HG02623 (cell line): ENCODE measurements around the gene ADIRF.

Experiments
- ATAC-seq: cut with Tn5 transposase; IDR thresholded peaks from one replicate; pipeline ENCODE4 v1.9.1; 2021; ENCODE audit warnings: moderate library complexity; ENCODE audit not compliant: unreplicated experiment

The ADIRF gene

GRCh38 chr10:86960003-86960862 is 8.0 kb upstream of the ADIRF start:
- peak; percentile 70 for ATAC-seq

GRCh38 chr10:86960863-86961434 is 7.3 kb upstream of the ADIRF start:
- no peak for ATAC-seq

GRCh38 chr10:86961481-86962091 is 6.7 kb upstream of the ADIRF start:
- ATAC-seq: no peak

- ATAC-seq: no peak
Measured at GRCh38 chr10:86962136-86962980, 5.9 kb upstream of the ADIRF start.

- ATAC-seq: no peak
Measured at GRCh38 chr10:86962981-86963310, 5.3 kb upstream of the ADIRF start.

- no peak for ATAC-seq
Measured at GRCh38 chr10:86963341-86963919, 4.9 kb upstream of the ADIRF start.

- no peak for ATAC-seq
Measured at GRCh38 chr10:86964061-86964846, 4.0 kb upstream of the ADIRF start.

- ATAC-seq: no peak
Measured at GRCh38 chr10:86964847-86965190, 3.5 kb upstream of the ADIRF start.

GRCh38 chr10:86965986-86966654 is 2.2 kb upstream of the ADIRF start:
- ATAC-seq: no peak

GRCh38 chr10:86967481-86967941 is 771 bp upstream of the ADIRF start:
- no peak for ATAC-seq

GRCh38 chr10:86968994-86969355 is 693 bp downstream of the ADIRF start:
- no peak for ATAC-seq

GRCh38 chr10:86969421-86970041 is 1.2 kb downstream of the ADIRF start:
- ATAC-seq: no peak

- no peak for ATAC-seq
Measured at GRCh38 chr10:86970162-86970981, 2.1 kb downstream of the ADIRF start.

- ATAC-seq: no peak
Measured at GRCh38 chr10:86970982-86971231, 2.6 kb downstream of the ADIRF start.

- peak; percentile 81 for ATAC-seq
Measured at GRCh38 chr10:86971232-86971991, 3.1 kb downstream of the ADIRF start.

- ATAC-seq: no peak
Measured at GRCh38 chr10:86972613-86973380, 4.5 kb downstream of the ADIRF start.

- ATAC-seq: no peak
Measured at GRCh38 chr10:86974484-86974883, 6.2 kb downstream of the ADIRF start.
